B cell (primary cell): ENCODE data around the gene KRT28. TPM values are rescaled to one million over a fixed set of nuclear protein-coding genes. Genes with fewer than 3 reads are reported as not detected.

ENCODE experiments used
- ATAC-seq: fragments of 200-7000 bp; cut with Tn5 transposase; one replicate; pipeline ENCODE4 v1.10.0; 2021; ENCODE audit warnings: low read depth, mild to moderate bottlenecking, moderate number of reproducible peaks, moderate library complexity
- CTCF ChIA-PET: fragments of 350-600 bp; sonication (Branson Sonifier 250); formaldehyde crosslinking; loops from one replicate; lab custom pipeline; 2021; ENCODE audit warnings: antibody characterized with exemption, inconsistent platforms; lab: Charles Lee
- POLR2A ChIA-PET: fragments of 350-600 bp; sonication (Branson Sonifier 250); formaldehyde crosslinking; loops from one replicate; lab custom pipeline; 2021; ENCODE audit warnings: antibody characterized with exemption; lab: Charles Lee
- DNase-seq: peaks from one replicate; pipeline ENCODE4 v3.0.0; 2013
- H2AFZ ChIP-seq: 2 replicates; pipeline ENCODE4 v1.6.1; 2012; ENCODE audit warnings: mild to moderate bottlenecking, low read depth, low read length; ENCODE audit not compliant: insufficient read depth, poor library complexity, severe bottlenecking
- H3K27ac ChIP-seq, 2 donors: 1 replicate in 1 of 2; 2 replicates in 1 of 2; pipeline ENCODE4 v1.5.1; 2012 to 2013; ENCODE audit warnings: low read length in 2 of 2, mild to moderate bottlenecking in 2 of 2, moderate library complexity in 1 of 2
- H3K27me3 ChIP-seq, 4 experiments: fragments of 200-600 bp in 1 of 4; sonication (generic) in 1 of 4; replicated peaks in 1 of 4; 1 replicate in 2 of 4; 2 replicates in 2 of 4; pipeline versions ENCODE4 v1.6.1 to v1.7.0; 2013 to 2016; ENCODE audit warnings: low read length in 3 of 4, mild to moderate bottlenecking in 2 of 4, mixed read lengths in 1 of 4, moderate library complexity in 1 of 4; ENCODE audit not compliant: insufficient read depth in 4 of 4, control insufficient read depth in 3 of 4; ENCODE audit errors: control extremely low read depth in 1 of 4
- H3K36me3 ChIP-seq, 2 experiments: replicated peaks in 1 of 2; 1 replicate in 1 of 2; 2 replicates in 1 of 2; pipeline versions ENCODE4 v1.6.1 to v1.7.1; 2013; ENCODE audit warnings: low read length in 1 of 2; ENCODE audit not compliant: insufficient read depth in 2 of 2, control insufficient read depth in 1 of 2; ENCODE audit errors: control extremely low read depth in 1 of 2, extremely low read depth in 1 of 2
- H3K4me1 ChIP-seq, 2 donors: fragments of 200-600 bp in 1 of 2; sonication (generic) in 1 of 2; 1 replicate in 1 of 2; 2 replicates in 1 of 2; pipeline versions ENCODE4 v1.5.1 to v1.6.1; 2013 to 2017; ENCODE audit warnings: low read length in 2 of 2; ENCODE audit not compliant: control insufficient read depth in 2 of 2, insufficient read depth in 2 of 2
- H3K4me2 ChIP-seq: replicated peaks from 2 replicates; pipeline ENCODE3; 2012; ENCODE audit warnings: mild to moderate bottlenecking, low read depth, low read length; ENCODE audit not compliant: poor library complexity, severe bottlenecking
- H3K4me3 ChIP-seq, 5 experiments: fragments of 200-600 bp in 1 of 5; sonication (generic) in 1 of 5; 1 replicate in 3 of 5; 2 replicates in 2 of 5; pipeline versions ENCODE4 v1.5.1 to v1.7.0; 2011 to 2016; ENCODE audit warnings: low read length in 4 of 5, mild to moderate bottlenecking in 4 of 5, low read depth in 2 of 5, control low read depth in 1 of 5, moderate library complexity in 1 of 5; ENCODE audit not compliant: insufficient read depth in 1 of 5; ENCODE audit errors: control extremely low read depth in 1 of 5, extremely low read depth in 1 of 5
- H3K79me2 ChIP-seq: fragments of 200-600 bp; sonication (generic); one replicate; pipeline ENCODE4 v1.6.0; 2016; ENCODE audit warnings: low read length; ENCODE audit not compliant: control insufficient read depth, insufficient read depth
- H3K9ac ChIP-seq: fragments of 200-600 bp; sonication (generic); 2 replicates; pipeline ENCODE4 v1.6.1; 2017; ENCODE audit warnings: mild to moderate bottlenecking, low read length, moderate library complexity
- H3K9me3 ChIP-seq, 3 donors: one replicate each; pipeline versions ENCODE4 v1.6.1 to v1.7.1; 2013; ENCODE audit warnings: low read length in 2 of 3; ENCODE audit not compliant: control insufficient read depth in 2 of 3, insufficient read depth in 1 of 3; ENCODE audit errors: control extremely low read depth in 1 of 3
- H4K20me1 ChIP-seq: 2 replicates; pipeline ENCODE4 v1.6.0; 2012; ENCODE audit warnings: mild to moderate bottlenecking, low read length; ENCODE audit not compliant: insufficient read depth, control insufficient read depth, poor library complexity, severe bottlenecking
- H3K27ac Mint-ChIP-seq: one replicate; pipeline ENCODE4 v1.8.0; 2021; ENCODE audit warnings: mixed read lengths
- H3K27me3 Mint-ChIP-seq: one replicate; pipeline ENCODE4 v1.8.0; 2021; ENCODE audit warnings: mixed read lengths
- H3K4me1 Mint-ChIP-seq: one replicate; pipeline ENCODE4 v1.8.0; 2021; ENCODE audit warnings: mixed read lengths
- H3K4me3 Mint-ChIP-seq: one replicate; pipeline ENCODE4 v1.8.0; 2021; ENCODE audit warnings: mixed read lengths
- H3K9me3 Mint-ChIP-seq: one replicate; pipeline ENCODE4 v1.8.0; 2022; ENCODE audit warnings: mixed read lengths; ENCODE audit not compliant: insufficient read depth
- EZH2 ChIP-seq: IDR thresholded peaks from 2 replicates; pipeline ENCODE4 v1.6.1; 2012; ENCODE audit warnings: borderline replicate concordance, low read depth, mild to moderate bottlenecking, moderate library complexity, low read length; ENCODE audit not compliant: insufficient read depth, poor library complexity, severe bottlenecking
- WGBS: methylation state at CpG from one replicate; pipeline ENCODE4 v1.1.5; 2013; ENCODE audit warnings: missing lambda C conversion rate; ENCODE audit not compliant: insufficient coverage; 5-methylcytosine and 5-hydroxymethylcytosine counted together
- intact Hi-C: fragments of 100-400 bp; cut with micrococcal nuclease; formaldehyde crosslinking; loops from one replicate; pipeline ENCODE4 v1.10.0; 2022
- polyA plus RNA-seq: library from polyadenylated mRNA; depleted of rRNA; stranded (reverse); fragments of >200 nt; gene quantifications from 2 replicates; pipeline ENCODE4 v1.2.3, GENCODE V29; 2012
- total RNA-seq, 2 donors: library from RNA; stranded (reverse); fragments of 120-200 nt in 1 of 2; gene quantifications; 1 replicate in 1 of 2; 2 replicates in 1 of 2; pipeline versions ENCODE4 v1.2.3 to v1.2.4, GENCODE V29; 2013 to 2022
- TF ChIP-seq, protein P1 (sequence below): fragments of 200-600 bp; IDR thresholded peaks from one replicate; pipeline ENCODE4 v1.8.0; 2022; ENCODE audit warnings: antibody characterized with exemption, mild to moderate bottlenecking

Gene KRT28
- total and polyA plus RNA-seq, 2 donors (not counting 1 experiment from before 2014, with no cell fraction given): not detected

GRCh38 chr17:40819528-40820125 is 19.9 kb upstream of the KRT28 start:
- POLR2A ChIA-PET: interaction anchor here (0.6 kb wide), 1 partner anchor 1711 kb away, joined by 4 read pairs; no protein-coding TSS in a partner anchor
- peaks cover 0 to 6% (median 0%) of the 10 kb centered on the region in 4 experiments for H3K27me3 ChIP-seq
- H3K4me1 ChIP-seq: peaks cover 8 to 13% of the 10 kb centered on the region in 2 donors
- no peaks in the 10 kb centered on the region for H4K20me1 ChIP-seq
- peaks cover 0 to 3% (median 3%) of the 10 kb centered on the region in 3 donors for H3K9me3 ChIP-seq
- H3K4me3 ChIP-seq: peak overlapping the region; percentile 47 to 95 (median 64)
- peak overlapping the region; percentile 79 for H3K4me2 ChIP-seq
- Mint-ChIP-seq H3K27me3 (peaks cover 9% of the 10 kb centered on the region), H3K27ac (peak overlapping the region; percentile 83), H3K4me1 (peaks cover 18% of the 10 kb centered on the region), H3K4me3 (peak overlapping the region; percentile 83), H3K9me3 (peaks cover 4% of the 10 kb centered on the region)
- H3K9ac ChIP-seq: peak overlapping the region; percentile 91
- no peak for ATAC-seq
- TF ChIP-seq, protein P1, sequence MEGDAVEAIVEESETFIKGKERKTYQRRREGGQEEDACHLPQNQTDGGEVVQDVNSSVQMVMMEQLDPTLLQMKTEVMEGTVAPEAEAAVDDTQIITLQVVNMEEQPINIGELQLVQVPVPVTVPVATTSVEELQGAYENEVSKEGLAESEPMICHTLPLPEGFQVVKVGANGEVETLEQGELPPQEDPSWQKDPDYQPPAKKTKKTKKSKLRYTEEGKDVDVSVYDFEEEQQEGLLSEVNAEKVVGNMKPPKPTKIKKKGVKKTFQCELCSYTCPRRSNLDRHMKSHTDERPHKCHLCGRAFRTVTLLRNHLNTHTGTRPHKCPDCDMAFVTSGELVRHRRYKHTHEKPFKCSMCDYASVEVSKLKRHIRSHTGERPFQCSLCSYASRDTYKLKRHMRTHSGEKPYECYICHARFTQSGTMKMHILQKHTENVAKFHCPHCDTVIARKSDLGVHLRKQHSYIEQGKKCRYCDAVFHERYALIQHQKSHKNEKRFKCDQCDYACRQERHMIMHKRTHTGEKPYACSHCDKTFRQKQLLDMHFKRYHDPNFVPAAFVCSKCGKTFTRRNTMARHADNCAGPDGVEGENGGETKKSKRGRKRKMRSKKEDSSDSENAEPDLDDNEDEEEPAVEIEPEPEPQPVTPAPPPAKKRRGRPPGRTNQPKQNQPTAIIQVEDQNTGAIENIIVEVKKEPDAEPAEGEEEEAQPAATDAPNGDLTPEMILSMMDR: no peak
- TF ChIP-seq EZH2: no peak
- H2AFZ ChIP-seq: peak overlapping the region; percentile 96
- intact Hi-C loops: loop anchor here (2.0 to 10.0 kb wide), 5 partner anchors 171 to 1363 kb away; partner anchors contain the start of genes CCR7, DNAJC7 and KCNH4
- CTCF ChIA-PET: interaction anchor here (1.3 to 2.2 kb wide), 5 partner anchors 200 to 846 kb away, joined by 3 to 8 read pairs (median 6); no protein-coding TSS in a partner anchor
- DNase-seq: no peak
- 83% methylated on average over 5 of the region's 9 CpGs for WGBS
- H3K36me3 ChIP-seq: peaks cover 0 to 12% of the 10 kb centered on the region in 2 experiments
- peak overlapping the region; percentile 68 to 86 for H3K27ac ChIP-seq
- no peaks in the 10 kb centered on the region for H3K79me2 ChIP-seq
